ENCODE measurements around the gene LMO7. TPM values are rescaled to one million over a fixed set of nuclear protein-coding genes. Genes with fewer than 3 reads are reported as not detected.

Gene LMO7
- total RNA-seq, 1 experiment from 2014 or later: 11.8 TPM

- intact Hi-C loops (cut with micrococcal nuclease; ENCODE audit: unreplicated experiment) (no loop called here), in situ Hi-C loops (cut with HindIII; ENCODE audit: low pct_unique_long_range_greater_than_20kb, low sequenced_read_pairs) (no loop called here)
- ATAC-seq: no peak
- Histone ChIP-seq H3K27me3 (ENCODE audit: control insufficient read depth, insufficient read depth, low read length) (no peaks in the 10 kb centered on the region), H3K4me1 (ENCODE audit: control insufficient read depth, insufficient read depth, low read length) (no peaks in the 10 kb centered on the region), H3K36me3 (ENCODE audit: control insufficient read depth, insufficient read depth, low read length) (no peaks in the 10 kb centered on the region), H3K9me3 (ENCODE audit: control insufficient read depth, insufficient read depth, low read depth, low read length) (no peaks in the 10 kb centered on the region), H3K4me3 (ENCODE audit: low read depth in 2 of 2, low read length in 2 of 2) (no peak overlapping the region), H3K27ac (ENCODE audit: low read length) (no peak overlapping the region)
- TF ChIP-seq TCF7L2 (IDR thresholded peaks at IDR 0.05; ENCODE audit: low read depth, low read length): no peak
- TF ChIP-seq SIN3A (IDR thresholded peaks at IDR 0.05; ENCODE audit: borderline replicate concordance, insufficient read depth, low read depth, low read length): no peak
- TF ChIP-seq REST (IDR thresholded peaks at IDR 0.05; ENCODE audit: insufficient read depth in 1 of 2, low read depth in 2 of 2, low read length in 1 of 2): no peak
- no peak for TF ChIP-seq POLR2AphosphoS5 (IDR thresholded peaks at IDR 0.05; ENCODE audit: low read depth, low read length)
- no peak for TF ChIP-seq CTCF (IDR thresholded peaks at IDR 0.05)
- BruUV-seq (replicated peaks): no TSS peak
- ChIA-PET CTCF (no interaction called here), POLR2A (no interaction called here)
- no peak for DNase-seq (ENCODE audit: low read depth, low spot score)
Observed at GRCh38 chr13:75713852-75714251, 77.7 kb downstream of the LMO7 start.

- no peaks in the 10 kb centered on the region for H3K4me1 ChIP-seq (ENCODE audit: control insufficient read depth, insufficient read depth, low read length)
Observed at GRCh38 chr13:75715601-75716523, 79.7 kb downstream of the LMO7 start.

More at GRCh38 chr13:75715601-75716523, 79.7 kb downstream of the LMO7 start:
- ChIA-PET CTCF (no interaction called here), POLR2A (no interaction called here)
- H3K4me3 ChIP-seq (ENCODE audit: low read depth in 2 of 2, low read length in 2 of 2): no peak overlapping the region
- H3K27ac ChIP-seq (ENCODE audit: low read length): no peak overlapping the region
- H3K27me3 ChIP-seq (ENCODE audit: control insufficient read depth, insufficient read depth, low read length): no peaks in the 10 kb centered on the region
- H3K36me3 ChIP-seq (ENCODE audit: control insufficient read depth, insufficient read depth, low read length): no peaks in the 10 kb centered on the region
- ATAC-seq: no peak
- H3K9me3 ChIP-seq (ENCODE audit: control insufficient read depth, insufficient read depth, low read depth, low read length): no peaks in the 10 kb centered on the region
- intact Hi-C loops (cut with micrococcal nuclease; ENCODE audit: unreplicated experiment): no loop called here
- BruUV-seq (replicated peaks): no TSS peak
- no peak for DNase-seq (ENCODE audit: low read depth, low spot score)
- in situ Hi-C loops (cut with HindIII; ENCODE audit: low pct_unique_long_range_greater_than_20kb, low sequenced_read_pairs): no loop called here
- TF ChIP-seq CTCF (IDR thresholded peaks at IDR 0.05) (no peak), TCF7L2 (IDR thresholded peaks at IDR 0.05; ENCODE audit: low read depth, low read length) (no peak), REST (IDR thresholded peaks at IDR 0.05; ENCODE audit: insufficient read depth in 1 of 2, low read depth in 2 of 2, low read length in 1 of 2) (no peak), POLR2AphosphoS5 (IDR thresholded peaks at IDR 0.05; ENCODE audit: low read depth, low read length) (no peak), SIN3A (IDR thresholded peaks at IDR 0.05; ENCODE audit: borderline replicate concordance, insufficient read depth, low read depth, low read length) (no peak)

All from Panc1 (cell line).